KOPT-K1 (cell line): ENCODE results near the gene RTTN.
"Not testable (repeated sequence)": the region's sequence is repeated elsewhere in the genome, so short reads cannot be mapped to it uniquely, and the experiment has no call there.

ENCODE experiments used
- H3K27ac ChIP-seq: fragments of 200-600 bp; sonication (generic); 2 replicates; pipeline ENCODE4 v1.5.1; 2016; ENCODE audit warnings: antibody characterized with exemption, mild to moderate bottlenecking, low read depth, low read length; ENCODE audit not compliant: poor library complexity, severe bottlenecking
- H3K36me3 ChIP-seq: fragments of 200-600 bp; sonication (generic); 2 replicates; pipeline ENCODE4 v1.5.1; 2017; ENCODE audit warnings: antibody characterized with exemption, mild to moderate bottlenecking, low read length, moderate library complexity; ENCODE audit not compliant: insufficient read depth
- H3K9me3 ChIP-seq: fragments of 200-600 bp; sonication (generic); 2 replicates; pipeline ENCODE4 v1.5.1; 2017; ENCODE audit warnings: antibody characterized with exemption, low read length, mild to moderate bottlenecking; ENCODE audit not compliant: insufficient read depth, poor library complexity, severe bottlenecking

RTTN gene

DNA sequence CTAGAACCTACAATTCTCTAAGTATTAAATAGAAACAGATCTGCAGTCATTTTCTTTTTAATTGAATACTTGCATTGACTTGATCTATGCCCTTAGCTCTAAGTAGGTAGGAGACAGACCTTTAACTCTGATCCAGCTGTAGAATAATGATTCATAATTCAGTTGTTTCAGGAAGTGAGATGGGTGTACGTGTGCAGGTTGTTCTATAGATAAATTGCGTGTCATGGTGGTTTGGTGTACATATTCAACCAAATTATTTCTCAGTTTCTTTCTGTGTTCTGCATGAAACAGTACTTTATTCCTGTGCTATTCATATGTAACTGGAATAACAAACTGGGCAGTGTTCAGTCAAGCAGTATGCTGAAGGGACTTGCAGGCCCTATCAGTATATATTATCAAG is 223.5 kb downstream of the RTTN start:
- H3K36me3 ChIP-seq: peaks cover 8% of the 10 kb centered on the region
- H3K27ac ChIP-seq: peak overlapping the region; percentile 7
- H3K9me3 ChIP-seq: peaks cover 9% of the 10 kb centered on the region

- Histone ChIP-seq H3K36me3 (peaks cover 6% of the 10 kb centered on the region), H3K27ac (peak overlapping the region; percentile 27), H3K9me3 (peaks cover 16% of the 10 kb centered on the region)
Measured at GRCh38 chr18:69980982-69981804, 224.3 kb downstream of the RTTN start.

DNA sequence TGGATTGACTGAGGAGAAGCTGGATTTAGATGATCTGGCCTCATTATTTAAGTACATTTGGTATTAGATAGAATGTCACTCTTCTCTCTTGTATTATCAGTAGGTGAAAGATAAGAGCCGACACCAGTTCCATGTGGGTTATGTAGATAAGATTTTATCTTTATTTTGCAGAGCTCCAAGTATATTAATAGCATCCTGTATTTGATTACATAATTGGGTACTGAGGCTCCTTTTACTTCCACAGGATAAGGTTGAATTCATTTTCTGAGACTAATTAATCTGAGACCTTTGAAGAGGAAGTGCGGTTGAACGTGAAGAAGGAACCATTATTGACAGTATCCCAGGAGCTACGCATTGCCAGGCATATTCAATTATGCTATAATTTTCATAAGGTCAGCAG is 225.0 kb downstream of the RTTN start:
- Histone ChIP-seq H3K27ac (peak overlapping the region; percentile 27), H3K36me3 (peaks cover 6% of the 10 kb centered on the region), H3K9me3 (peaks cover 20% of the 10 kb centered on the region)

DNA sequence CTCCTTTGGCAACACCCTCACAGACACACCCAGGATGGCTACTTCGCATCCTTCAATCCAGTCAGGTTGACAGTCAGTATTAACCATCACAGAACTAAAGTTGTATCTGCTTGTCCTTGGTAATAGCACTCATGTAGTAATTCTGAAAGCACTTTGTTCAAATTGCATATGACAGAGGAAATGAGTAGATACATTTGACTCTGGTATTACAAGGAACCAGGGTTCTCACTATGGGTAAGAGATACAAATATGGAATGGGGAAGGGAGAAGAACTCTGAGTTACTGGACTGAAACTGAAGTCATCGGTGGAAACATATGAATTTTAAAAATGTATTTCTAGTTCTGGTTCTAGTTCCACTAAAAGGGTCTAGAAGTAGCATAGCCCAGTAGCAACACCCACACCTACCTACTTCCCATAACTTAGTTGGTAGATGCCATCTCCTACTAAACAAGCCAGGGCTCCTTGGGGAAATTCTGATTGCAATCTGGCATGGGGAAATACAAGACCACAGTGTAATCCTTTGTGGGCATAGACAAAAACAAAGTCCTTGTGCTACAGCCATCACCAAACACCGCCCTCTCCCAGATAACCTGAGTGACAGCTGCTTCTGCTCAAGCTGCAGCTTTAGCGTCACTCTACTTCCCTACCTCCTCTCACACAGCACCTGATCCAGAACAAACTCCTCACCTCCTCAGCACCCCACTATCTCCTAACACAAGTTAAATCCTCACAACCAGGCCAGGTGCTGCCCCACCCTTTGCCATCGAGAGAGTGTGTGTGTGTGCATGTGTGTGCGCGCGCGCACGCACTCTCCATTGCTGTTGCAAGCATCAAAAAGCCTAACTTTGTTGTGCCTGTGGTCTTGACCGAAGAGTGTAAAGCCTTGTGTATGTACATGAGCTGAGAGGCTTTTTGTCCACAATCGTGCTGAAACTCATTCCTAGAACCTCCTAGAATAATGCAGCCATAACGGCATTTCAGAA is 226.5 kb downstream of the RTTN start:
- Histone ChIP-seq H3K36me3 (peaks cover 6% of the 10 kb centered on the region), H3K9me3 (peaks cover 20% of the 10 kb centered on the region), H3K27ac (no peak overlapping the region)

- not testable (repeated sequence) for H3K27ac ChIP-seq, H3K36me3 ChIP-seq
- H3K9me3 ChIP-seq: peaks cover 26% of the 10 kb centered on the region
Measured at GRCh38 chr18:69975294-69975693, 230.2 kb downstream of the RTTN start.

DNA sequence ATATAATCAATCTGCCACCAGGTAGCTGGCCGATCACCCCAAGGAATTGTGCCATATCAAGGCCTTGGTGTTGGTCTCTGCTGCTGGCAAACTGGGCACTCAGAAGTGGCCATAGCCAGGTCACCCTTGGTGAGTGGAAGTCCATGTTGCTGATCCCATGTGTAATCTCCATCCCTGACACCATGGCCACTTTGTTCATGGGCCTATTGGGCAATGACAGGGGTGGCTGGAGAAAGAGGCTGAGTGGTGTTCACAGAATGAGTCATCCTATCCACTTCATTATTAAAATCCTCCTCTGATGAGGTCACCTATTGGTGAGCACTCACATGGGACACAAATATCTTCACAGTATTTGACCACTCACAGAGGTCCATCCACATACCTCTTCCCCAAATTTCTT is 231.1 kb downstream of the RTTN start:
- Histone ChIP-seq H3K27ac (no peak overlapping the region), H3K9me3 (peaks cover 26% of the 10 kb centered on the region)

DNA sequence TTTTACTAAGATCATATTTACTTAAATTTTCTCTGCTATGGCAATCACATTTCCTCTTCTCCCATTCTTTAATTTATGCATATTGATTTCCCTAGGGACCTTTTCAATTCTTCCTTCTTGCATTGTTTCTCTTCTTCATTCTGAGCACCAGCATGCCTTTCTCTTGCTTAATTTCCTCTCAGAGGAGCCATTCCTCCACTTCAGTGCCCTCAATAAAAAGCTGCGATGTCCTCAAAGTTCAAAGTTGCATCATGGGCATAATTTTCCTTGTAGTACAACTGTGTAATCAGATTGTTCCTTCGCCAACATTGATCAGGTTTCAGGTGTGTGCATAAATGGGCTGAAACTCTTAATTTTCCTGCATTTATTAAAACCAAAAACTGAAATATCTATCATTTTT is 236.0 kb downstream of the RTTN start:
- H3K27ac ChIP-seq: no peak overlapping the region
- H3K9me3 ChIP-seq: peaks cover 6% of the 10 kb centered on the region
- H3K36me3 ChIP-seq: no peaks in the 10 kb centered on the region

More for the DNA sequence above, 231.1 kb downstream of the RTTN start:
- H3K36me3 ChIP-seq: peaks cover 6% of the 10 kb centered on the region

DNA sequence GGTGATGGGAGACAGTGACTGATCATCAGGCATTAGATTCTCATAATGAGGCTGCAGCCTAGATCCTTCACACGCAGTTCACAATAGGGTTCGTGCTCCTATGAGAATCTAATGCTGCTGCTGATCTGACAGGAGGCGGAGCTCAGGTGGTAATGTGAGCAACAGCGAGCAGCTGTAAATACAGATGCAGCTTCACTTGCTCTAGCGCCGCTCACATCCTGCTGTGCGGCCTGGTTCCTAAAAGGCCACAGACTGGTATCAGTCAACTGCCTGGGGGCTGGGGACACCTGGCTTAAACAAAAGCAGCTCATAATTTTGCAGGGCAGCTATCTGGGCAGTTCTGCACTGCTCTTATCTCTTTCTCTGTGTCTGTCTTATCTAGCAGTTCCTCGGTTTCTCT is 237.4 kb downstream of the RTTN start:
- Histone ChIP-seq H3K27ac (peak overlapping the region; percentile 57), H3K36me3 (no peaks in the 10 kb centered on the region), H3K9me3 (peaks cover 6% of the 10 kb centered on the region)

- H3K9me3 ChIP-seq: peaks cover 6% of the 10 kb centered on the region
Measured at GRCh38 chr18:69963196-69963595, 242.3 kb downstream of the RTTN start.

GRCh38 chr18:69961718-69962117 is 243.8 kb downstream of the RTTN start:
- peaks cover 6% of the 10 kb centered on the region for H3K9me3 ChIP-seq
- H3K27ac ChIP-seq: no peak overlapping the region
- H3K36me3 ChIP-seq: no peaks in the 10 kb centered on the region

More at GRCh38 chr18:69963196-69963595, 242.3 kb downstream of the RTTN start:
- Histone ChIP-seq H3K36me3 (no peaks in the 10 kb centered on the region), H3K27ac (no peak overlapping the region)

- Histone ChIP-seq H3K27ac (no peak overlapping the region), H3K9me3 (peaks cover 6% of the 10 kb centered on the region), H3K36me3 (no peaks in the 10 kb centered on the region)
Measured at GRCh38 chr18:69958422-69958821, 247.1 kb downstream of the RTTN start.

DNA sequence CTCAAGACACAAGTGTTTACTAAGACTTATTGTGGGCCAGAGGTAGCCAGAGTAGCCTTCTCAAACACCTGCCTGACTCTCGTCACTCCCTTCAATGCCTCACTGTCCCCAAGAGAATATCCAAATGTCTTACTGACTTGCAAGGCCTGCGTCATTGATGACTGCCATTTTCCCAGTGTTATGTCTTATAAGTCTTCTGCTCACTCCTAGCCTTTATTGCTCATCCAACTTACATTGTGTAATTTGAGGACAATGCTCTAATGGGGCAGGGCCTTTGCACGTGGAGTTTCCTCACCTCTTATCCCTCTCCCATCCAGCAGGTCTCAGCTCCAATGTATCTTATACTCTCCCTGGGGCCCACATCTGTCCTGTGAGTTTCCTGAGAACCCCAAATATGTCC is 247.7 kb downstream of the RTTN start:
- H3K9me3 ChIP-seq: peaks cover 4% of the 10 kb centered on the region
- H3K36me3 ChIP-seq: no peaks in the 10 kb centered on the region
- H3K27ac ChIP-seq: no peak overlapping the region

DNA sequence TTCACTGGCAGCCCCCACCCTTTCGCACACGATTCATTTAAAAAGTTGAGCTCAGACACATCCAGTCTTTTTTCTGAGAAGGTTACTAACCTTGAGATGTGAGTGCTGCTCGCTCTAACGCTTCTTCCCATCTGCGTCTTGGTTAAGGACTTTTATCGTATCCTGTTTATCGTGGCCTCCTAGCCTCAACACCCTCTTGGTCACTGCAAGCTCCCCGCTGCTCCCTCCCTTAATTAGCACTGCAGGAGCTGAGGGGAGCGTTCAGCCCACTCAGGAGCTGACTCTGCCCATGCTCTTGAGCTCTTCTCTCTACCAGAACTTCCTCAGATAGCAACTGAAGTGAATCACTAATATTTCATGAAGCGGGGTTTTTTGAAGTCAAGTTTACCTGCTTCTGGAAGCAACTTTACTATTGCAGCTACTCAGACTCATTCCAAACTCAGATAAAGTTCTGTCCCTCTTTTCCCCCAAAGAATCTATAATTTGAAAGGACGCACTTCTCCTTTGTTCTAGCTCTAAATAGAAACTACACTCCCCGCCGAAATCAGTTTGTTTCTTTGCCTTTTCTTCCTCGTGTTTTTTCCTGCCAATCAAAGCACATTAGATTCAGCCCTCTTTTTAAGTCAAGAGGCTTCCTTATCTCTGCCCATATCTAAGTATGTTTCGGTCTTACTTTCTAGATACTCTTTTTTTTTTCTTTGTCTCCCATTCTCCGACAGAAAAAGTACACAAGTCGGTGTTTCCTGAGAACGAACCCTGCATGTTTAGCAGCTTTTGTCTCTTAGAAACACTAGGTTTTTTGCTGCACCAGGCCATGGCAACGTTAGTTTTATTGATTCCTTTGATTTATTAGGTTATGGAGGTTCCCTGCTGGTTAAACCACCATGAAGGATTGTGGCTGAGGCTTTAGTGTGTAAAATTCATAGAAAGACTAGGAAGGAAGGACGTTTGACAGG is 248.5 kb downstream of the RTTN start:
- Histone ChIP-seq H3K27ac (no peak overlapping the region), H3K36me3 (no peaks in the 10 kb centered on the region), H3K9me3 (no peaks in the 10 kb centered on the region)

GRCh38 chr18:69956057-69956456 is 249.4 kb downstream of the RTTN start:
- Histone ChIP-seq H3K36me3 (no peaks in the 10 kb centered on the region), H3K27ac (no peak overlapping the region), H3K9me3 (no peaks in the 10 kb centered on the region)
